HG03175 (cell line): Measurements from ENCODE around the gene CYP26A1.

Experiments used
- ATAC-seq: cut with Tn5 transposase; IDR thresholded peaks from one replicate; pipeline ENCODE4 v1.9.1; 2021; ENCODE audit warnings: mild to moderate bottlenecking, moderate library complexity; ENCODE audit not compliant: unreplicated experiment

The CYP26A1 gene

DNA sequence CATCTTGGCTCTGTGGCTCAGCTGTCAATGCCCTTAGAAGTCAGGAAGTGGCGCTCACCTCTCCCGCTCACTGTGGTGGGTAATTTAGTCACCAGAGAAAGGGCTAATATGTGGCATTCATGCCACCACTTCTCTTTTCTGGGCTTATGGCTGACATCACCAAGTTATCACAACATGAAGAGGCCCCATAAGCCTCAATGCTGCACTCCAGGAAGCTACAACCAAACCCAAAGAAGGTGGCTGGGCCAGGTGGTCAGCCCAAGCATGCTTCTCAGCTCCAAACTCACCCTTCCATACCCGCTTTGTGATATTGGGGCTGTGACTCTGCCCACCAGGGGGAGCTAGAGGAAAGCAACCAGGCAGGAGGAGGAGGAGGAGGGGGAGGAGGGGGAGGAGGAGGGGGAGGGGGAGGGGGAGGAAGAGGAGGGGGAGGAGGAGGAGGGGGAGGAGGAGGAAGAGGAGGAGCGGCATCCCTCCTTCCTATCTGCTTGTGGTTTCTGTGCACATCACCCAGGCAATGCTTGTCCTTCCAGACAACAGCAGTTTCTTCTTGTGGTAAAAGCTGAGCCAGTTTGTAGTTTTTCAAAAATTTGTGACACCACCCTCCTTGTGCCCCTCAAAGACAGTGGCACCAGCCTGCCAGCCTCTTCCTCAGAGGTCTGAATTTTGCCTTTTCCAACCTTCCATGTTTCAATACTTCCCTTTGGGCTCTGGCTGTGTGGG is 42.1 kb downstream of the CYP26A1 start:
- ATAC-seq, result peak; percentile 78

DNA sequence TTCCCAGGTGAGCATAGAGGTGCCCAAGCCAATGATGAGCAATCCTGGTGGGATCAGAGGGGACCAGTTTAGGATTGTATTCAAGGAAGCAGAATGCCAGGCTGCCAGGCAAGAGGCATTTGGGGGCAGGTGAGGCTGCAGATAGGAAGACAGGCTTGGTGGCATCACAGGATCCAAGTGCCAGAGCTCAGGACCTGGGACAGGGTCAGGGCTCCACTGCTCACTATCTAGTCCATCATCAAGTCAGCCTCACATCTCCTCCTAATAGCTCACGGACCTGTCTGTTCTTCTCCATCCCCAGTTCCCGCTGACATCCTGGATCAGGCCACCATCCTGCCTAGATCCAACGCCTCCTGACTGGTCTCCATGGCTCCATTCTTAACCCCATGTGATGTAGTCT is 47.6 kb downstream of the CYP26A1 start:
- no peak for ATAC-seq

DNA sequence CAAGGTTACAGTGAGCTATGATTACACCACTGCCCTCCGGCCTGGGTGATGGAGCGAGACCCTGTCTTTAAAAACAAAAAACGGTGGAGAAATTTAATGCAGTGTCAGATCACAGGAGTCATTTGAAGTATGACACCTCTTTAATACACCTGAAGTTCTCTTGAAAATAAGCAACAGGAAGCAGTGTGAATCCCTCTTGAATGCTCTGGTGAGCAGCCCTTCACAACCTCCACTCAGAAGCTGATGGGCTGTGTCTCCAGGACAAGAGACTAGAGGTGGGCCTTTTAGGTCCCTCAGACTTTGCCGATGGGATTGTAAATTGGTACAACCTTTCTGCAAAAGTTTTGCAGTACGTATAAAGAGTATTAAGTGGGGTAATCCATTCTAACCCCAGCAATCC is 50.1 kb downstream of the CYP26A1 start:
- ATAC-seq, result no peak

DNA sequence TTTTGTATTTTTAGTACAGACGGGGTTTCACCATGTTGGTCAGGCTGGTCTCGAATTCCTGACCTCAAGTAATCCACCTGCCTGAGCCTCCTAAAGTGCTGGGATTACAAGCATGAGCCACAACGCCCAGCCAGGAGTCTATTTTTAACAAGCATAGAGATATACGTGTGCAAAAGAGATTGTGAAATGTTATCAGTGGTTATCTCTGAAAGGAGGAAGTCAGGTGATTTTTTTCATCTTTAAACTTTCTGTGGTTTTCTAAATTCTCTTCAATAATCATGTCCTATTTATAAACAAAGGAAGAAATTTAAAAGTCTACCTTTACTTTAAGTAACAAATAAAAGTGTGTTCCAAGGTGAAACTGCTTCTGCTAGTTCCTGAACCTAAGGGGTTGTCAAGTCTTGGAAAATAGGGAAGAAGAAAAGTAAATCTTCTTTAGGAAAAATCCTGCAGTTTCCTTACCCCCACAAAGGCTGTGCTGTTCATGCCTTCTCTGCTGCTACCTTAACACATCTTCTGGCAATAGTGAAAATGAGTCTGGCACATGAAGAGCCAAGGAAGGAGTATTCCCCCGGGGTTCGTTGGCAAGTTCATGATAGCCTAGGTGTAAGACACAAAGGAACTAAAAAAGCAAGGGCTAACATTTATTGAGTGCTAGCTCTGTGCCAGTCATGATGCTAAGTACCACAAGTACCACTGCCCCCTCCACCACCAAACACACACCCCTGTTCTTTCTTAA is 51.1 kb downstream of the CYP26A1 start:
- peak; percentile 63 for ATAC-seq

DNA sequence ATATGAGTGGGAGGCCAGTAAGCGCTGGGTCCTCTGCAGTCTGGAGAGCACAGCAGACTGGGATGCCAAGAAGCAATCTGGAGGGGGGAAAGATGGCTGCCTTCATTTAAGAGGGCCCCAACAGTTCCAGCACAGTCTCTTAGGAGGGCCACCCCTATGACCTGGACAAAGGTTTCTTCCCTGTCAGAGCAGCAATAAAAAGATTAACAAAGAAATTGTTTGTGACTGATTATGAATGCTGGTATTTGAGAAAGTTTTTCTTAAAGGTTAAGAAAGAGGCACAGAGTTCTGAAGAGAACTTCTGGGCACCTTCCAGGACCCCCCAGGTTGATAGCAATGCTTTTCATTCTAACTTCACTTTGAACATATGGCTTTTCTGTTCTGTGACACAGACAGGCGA is 52.3 kb downstream of the CYP26A1 start:
- no peak for ATAC-seq

DNA sequence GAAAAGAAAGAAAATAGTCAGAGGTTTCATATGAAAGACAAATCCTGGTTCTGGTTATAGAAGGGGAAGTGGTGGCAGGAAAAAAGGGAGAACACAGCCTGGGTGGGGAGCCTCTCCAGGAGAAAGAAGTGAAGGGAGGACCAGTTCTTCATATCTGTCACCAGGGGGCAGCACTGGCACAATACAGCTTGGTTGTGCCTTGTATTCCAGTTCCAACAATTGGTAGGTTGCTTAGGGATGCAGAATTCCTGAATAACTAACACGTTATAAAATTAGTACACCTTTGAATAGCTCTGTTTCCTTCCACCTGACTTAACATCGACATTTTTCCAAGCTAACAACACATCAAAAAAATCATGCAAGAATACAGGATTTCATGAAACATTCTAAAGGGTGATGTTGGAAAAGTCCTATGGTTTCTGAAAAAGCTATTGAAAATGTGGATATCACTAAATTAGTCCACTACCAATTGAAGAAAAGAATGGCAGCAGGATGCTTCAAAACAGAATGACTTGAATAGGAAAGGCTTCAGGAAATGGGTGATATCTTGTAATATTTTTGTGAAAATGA is 52.9 kb downstream of the CYP26A1 start:
- no peak for ATAC-seq
